Measurements from ENCODE around the gene PDSS2.
"Not testable (repeated sequence)": the region's sequence is repeated elsewhere in the genome, so short reads cannot be mapped to it uniquely, and the experiment has no call there.

Gene PDSS2

DNA sequence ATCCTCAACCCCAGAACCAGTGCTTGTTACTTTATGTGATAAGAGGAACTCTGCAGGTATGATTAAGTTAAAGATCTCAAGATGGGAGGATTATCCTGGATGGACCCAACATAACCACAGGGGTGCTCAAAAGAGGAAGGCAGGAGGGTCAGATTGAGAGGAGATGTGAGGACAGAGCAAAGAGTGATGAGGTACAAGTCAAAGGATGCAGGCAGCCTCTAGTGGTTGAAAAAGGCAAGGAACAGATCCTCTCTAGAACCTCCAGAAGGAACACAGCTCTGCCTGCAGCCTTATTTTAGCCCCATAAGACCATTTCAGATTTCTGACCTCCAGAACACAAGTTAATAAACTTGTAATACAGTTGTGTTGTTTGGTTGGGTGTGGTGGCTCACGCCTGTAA is 41.2 kb downstream of the PDSS2 start:
- DNase-seq (ENCODE audit: low read depth in 2 of 2) = no peak

- DNase-seq (ENCODE audit: low read depth in 2 of 2) = no peak
Measured at GRCh38 chr6:107416145-107416544, 43.2 kb downstream of the PDSS2 start.

DNA sequence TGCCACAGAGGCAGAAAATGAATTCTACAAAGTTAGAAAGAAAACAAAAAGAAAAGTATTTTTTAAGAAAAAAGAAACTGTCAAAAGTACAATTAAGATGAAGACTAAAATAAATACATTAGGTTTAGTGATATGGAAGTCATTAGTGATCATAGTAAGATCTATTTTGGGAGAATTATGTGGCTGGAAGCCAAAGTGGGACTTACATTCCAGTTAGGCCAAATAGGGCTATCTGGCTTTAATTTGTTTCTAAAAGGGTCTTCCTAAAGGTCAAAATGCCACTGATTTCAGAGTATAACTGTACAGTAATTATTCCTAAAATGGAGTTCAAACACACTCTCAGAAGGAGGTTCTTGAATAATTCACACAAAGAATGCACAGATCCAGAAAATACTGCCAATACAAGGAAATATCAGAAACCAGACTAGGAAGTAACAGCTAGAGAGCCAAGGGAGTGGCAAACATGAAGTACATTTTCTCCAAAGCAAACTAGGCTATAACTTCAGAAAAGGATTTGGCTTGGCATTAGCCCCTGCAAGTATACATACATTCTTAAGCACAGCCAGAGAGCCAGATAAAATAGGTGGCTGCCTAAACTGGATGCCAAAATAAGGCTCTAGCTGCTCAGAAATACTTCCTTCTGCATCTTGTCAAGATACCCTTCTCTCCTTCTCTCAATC is 45.3 kb downstream of the PDSS2 start:
- DNase-seq (ENCODE audit: low read depth in 2 of 2) = no peak

- DNase-seq (ENCODE audit: low read depth in 2 of 2) = no peak
Measured at GRCh38 chr6:107411161-107411560, 48.2 kb downstream of the PDSS2 start.

DNA sequence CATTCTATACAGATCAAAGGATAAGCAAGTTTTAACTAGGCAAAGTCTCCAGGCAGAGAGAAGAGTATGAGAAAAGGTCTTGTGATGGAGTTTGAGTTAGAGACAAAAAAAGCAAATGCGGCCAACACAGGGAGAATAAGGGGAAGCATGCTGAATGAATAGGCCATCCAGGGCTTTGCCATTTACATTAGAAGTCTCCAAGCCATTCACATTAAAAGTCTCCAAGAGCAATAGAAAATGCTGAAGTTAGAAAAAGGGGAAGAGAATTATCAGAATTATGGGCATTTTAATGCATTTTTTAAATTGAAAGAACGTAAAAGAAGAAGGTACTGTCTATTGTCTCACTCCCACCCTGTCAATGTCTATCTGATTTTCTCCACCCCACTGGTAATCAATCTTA is 49.4 kb downstream of the PDSS2 start:
- DNase-seq (ENCODE audit: low read depth in 2 of 2) = no peak

GRCh38 chr6:107408714-107409113 is 50.6 kb downstream of the PDSS2 start:
- no peak for DNase-seq (ENCODE audit: low read depth in 2 of 2)

DNA sequence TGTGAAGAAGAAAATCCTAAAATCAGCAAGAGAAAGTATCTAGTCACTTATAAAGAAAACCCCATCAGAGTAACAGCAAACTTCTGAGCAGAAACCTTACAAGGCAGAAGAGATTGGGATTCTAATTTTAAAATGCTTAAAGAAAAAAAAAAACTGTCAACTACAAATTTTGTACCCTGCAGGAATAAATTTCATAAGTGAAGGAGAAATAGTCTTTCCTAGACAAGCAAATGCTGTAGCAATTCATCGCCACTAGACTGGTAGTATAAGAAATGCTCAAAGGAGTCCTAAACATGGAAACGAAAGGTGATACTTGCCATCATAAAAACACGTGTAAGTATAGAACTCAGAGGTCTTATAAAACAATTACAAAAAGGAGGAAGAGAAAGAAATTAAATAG is 54.4 kb downstream of the PDSS2 start:
- no peak for DNase-seq (ENCODE audit: low read depth in 2 of 2)

GRCh38 chr6:107402533-107402932 is 56.8 kb downstream of the PDSS2 start:
- DNase-seq (ENCODE audit: low read depth in 2 of 2) = no peak

DNA sequence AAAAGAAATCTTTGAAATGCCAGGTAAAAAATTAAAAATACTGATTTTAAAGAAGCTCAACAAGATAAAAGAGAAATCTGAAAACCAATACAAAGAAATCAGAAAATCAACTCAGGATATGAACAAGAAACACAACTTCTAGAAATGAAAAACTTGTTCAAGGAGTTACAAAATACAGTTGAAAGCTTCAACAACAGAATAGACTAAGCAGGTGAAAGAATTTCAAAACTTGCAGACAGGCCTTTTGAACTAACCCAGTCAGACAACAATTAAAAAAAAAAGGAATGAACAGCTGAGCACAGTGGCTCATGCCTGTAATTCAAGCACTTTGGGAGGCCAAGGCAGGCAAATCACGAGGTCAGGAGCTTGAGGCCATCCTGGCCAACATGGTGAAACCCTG is 57.8 kb downstream of the PDSS2 start:
- DNase-seq (ENCODE audit: low read depth in 2 of 2) = no peak

GRCh38 chr6:107400616-107401147 is 58.7 kb downstream of the PDSS2 start:
- DNase-seq (ENCODE audit: low read depth in 2 of 2) = no peak

- DNase-seq (ENCODE audit: low read depth in 2 of 2) = no peak
Measured at GRCh38 chr6:107399935-107400334, 59.4 kb downstream of the PDSS2 start.

DNA sequence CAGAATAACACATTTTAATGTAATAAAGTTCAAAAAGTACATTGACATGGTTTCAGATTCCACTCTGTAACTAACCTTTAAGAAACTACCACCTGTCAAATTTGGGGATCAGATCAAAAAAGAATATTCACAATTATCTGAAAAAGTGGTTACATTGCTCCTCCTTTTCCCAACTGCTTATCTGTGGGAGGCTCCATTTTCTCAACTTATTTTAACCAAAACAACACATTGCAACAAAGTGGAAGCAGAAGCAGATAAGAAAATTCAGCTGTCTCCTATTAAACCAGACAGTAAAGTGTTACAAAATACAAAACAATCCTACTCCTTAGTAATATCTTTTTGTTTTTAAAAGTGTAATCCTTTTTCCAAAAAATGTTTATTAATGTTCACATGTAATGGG is 61.4 kb downstream of the PDSS2 start:
- DNase-seq (ENCODE audit: low read depth in 2 of 2) = no peak

DNA sequence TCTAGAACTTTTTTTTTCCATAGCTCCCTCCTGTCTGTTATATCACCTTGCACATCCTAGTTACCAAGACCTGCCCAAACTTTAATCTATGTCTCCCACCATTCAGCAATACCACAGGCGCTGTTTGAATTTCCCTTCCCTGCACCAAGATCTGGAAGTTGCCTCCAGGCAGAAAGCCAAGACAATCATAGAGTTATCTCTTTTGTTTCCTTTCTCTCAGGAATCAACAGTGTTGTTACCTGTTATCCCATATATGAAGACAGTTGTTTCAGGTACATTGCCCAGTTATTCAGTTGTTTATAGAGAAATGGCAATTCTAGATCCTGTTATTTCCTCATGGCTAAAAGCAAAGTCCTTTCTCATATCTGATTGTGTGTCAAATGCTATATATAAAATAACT is 63.2 kb downstream of the PDSS2 start:
- DNase-seq (ENCODE audit: low read depth in 2 of 2) = no peak

DNA sequence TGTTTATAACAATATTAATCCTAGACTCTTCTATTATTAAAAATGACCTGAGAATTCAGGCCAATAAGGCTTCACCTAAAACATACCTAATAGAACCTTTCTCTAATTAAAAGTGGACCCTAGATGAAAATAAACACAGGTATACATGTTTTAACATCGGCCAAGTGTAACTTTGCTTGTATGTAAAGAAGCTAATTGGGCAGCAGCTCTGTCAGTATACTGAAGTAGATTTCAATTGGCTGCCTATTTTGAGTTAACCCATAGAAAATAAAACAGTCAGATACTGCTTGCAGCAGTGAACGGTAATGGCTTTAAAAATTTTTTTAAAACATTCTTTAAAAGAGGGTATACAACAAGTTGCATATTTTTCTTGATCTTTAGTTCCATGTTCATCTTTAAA is 67.3 kb downstream of the PDSS2 start:
- no peak for DNase-seq (ENCODE audit: low read depth in 2 of 2)

DNA sequence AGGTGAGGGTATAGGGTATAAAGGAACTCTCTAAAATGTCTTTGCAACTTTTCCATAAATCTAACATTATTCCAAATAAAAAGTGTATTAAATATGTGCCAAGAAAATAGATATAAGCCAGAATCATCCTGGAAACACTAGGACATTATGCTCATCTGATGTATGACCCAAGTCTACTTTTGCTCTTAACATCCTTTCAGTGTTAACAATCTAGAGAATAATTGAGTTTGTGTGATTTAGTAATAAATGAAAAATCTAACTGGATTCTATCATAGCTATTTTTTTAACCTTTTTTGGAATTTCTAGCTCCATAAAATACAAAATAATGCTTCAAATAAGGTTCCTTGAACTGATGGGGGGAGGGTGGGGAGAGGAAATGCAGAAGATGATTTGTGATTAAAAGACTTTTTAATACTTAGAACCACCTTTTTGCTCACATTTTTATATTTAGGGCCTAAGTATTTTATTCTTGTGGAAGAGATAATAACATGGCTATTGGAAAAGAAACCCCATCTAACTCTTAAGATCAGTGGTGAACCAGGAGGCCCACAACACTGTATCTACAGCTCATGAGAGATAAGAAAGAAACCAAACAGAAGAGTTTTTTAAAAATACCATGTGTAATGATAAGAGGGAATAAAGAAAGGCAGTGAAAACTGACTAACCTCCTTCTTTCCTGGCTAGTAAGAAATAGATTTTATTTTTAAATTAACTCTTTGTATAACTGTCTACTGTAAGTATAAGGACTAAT is 68.5 kb downstream of the PDSS2 start:
- DNase-seq (ENCODE audit: low read depth in 2 of 2) = no peak

GRCh38 chr6:107390056-107390455 is 69.3 kb downstream of the PDSS2 start:
- no peak for DNase-seq (ENCODE audit: low read depth in 2 of 2)

GRCh38 chr6:107386904-107387303 is 72.5 kb downstream of the PDSS2 start:
- DNase-seq (ENCODE audit: low read depth in 2 of 2) = no peak

GRCh38 chr6:107386340-107386739 is 73.0 kb downstream of the PDSS2 start:
- DNase-seq (ENCODE audit: low read depth in 2 of 2) = no peak

GRCh38 chr6:107383705-107384104 is 75.7 kb downstream of the PDSS2 start:
- no peak for DNase-seq (ENCODE audit: low read depth in 2 of 2)

GRCh38 chr6:107374264-107374663 is 85.1 kb downstream of the PDSS2 start:
- no peak for DNase-seq (ENCODE audit: low read depth in 2 of 2)

- no peak for DNase-seq (ENCODE audit: low read depth in 2 of 2)
Measured at GRCh38 chr6:107369493-107369892, 89.9 kb downstream of the PDSS2 start.

- DNase-seq (ENCODE audit: low read depth in 2 of 2) = no peak
Measured at GRCh38 chr6:107368471-107368870, 90.9 kb downstream of the PDSS2 start.

GRCh38 chr6:107364173-107364572 is 95.2 kb downstream of the PDSS2 start:
- not testable (repeated sequence) for DNase-seq (ENCODE audit: low read depth in 2 of 2)

Measured in stimulated activated CD8-positive, alpha-beta memory T cell treated with anti-CD3 and anti-CD28 coated beads, Interleukin-15, amount 100 ng/mL, for 48 hours (primary cell).